Muscle of leg (tissue), 11 donors: ENCODE data around the gene TNFAIP8L3. TPM values are rescaled to one million over a fixed set of nuclear protein-coding genes. Genes with fewer than 3 reads are reported as not detected.

ENCODE experiments used
- DNase-seq: peaks from one replicate; pipeline ENCODE4 v3.0.0; 2013
- H3K27ac ChIP-seq: one replicate; pipeline ENCODE4 v1.5.1; 2013; ENCODE audit warnings: mild to moderate bottlenecking, low read length, control low read depth
- H3K27me3 ChIP-seq: one replicate; pipeline ENCODE4 v1.6.1; 2013; ENCODE audit warnings: low read length; ENCODE audit not compliant: control insufficient read depth, insufficient read depth
- H3K36me3 ChIP-seq: one replicate; pipeline ENCODE4 v1.6.1; 2013; ENCODE audit warnings: low read length; ENCODE audit not compliant: control insufficient read depth, insufficient read depth
- H3K4me1 ChIP-seq: one replicate; pipeline ENCODE4 v1.6.1; 2013; ENCODE audit warnings: low read length; ENCODE audit not compliant: control insufficient read depth, insufficient read depth
- H3K4me3 ChIP-seq: one replicate; pipeline ENCODE4 v1.5.1; 2013; ENCODE audit warnings: low read length, control low read depth
- H3K9me3 ChIP-seq: replicated peaks from 2 replicates; pipeline ENCODE4 v1.6.1; 2013; ENCODE audit warnings: low read depth, low read length; ENCODE audit not compliant: control insufficient read depth
- WGBS: methylation state at CpG from one replicate; pipeline ENCODE4 v1.1.5; 2013; ENCODE audit warnings: missing lambda C conversion rate; ENCODE audit not compliant: insufficient coverage; 5-methylcytosine and 5-hydroxymethylcytosine counted together
- polyA plus RNA-seq, 8 donors: library from polyadenylated mRNA; unstranded; fragments of 120-200 nt; gene quantifications; one replicate each; pipeline versions ENCODE4 v1.2.1 to v1.2.3, GENCODE V29; 2013; ENCODE audit warnings: inconsistent platforms in 1 of 8, low replicate concordance in 1 of 8; ENCODE audit not compliant: insufficient read length in 8 of 8, insufficient read depth in 1 of 8
- total RNA-seq: library from RNA; stranded (reverse); fragments of 120-200 nt; gene quantifications from one replicate; pipeline ENCODE4 v1.2.4, GENCODE V29; 2013

TNFAIP8L3 gene
- total and polyA plus RNA-seq, 9 donors: 1.1 to 2.5 (median 1.8) TPM

DNA sequence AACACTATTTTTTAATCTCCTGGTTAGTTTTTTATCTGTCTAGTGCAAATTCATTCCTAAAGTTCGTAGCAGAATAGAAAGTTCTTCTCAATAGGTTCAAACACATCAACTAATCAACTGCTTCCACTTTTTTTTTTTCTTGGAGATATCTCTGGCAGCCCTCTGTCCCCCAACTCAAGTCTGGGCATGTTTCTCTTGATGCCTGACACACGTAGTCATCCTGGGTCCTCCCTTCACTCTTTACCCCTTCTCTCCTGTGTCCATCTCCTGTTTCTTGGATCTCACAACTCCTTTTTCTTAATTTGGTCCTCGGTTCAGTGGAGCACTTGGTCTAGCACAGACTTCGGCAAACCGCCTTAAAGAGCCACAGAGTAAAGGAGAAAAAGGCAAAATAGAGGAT lies 14.4 kb downstream of the TNFAIP8L3 start:
- DNase-seq: no peak
- Histone ChIP-seq H3K9me3 (no peaks in the 10 kb centered on the region), H3K4me1 (peaks cover 15% of the 10 kb centered on the region), H3K27ac (no peak overlapping the region), H3K27me3 (no peaks in the 10 kb centered on the region), H3K36me3 (no peaks in the 10 kb centered on the region), H3K4me3 (no peak overlapping the region)
- WGBS: 76% methylated on average over 2 of the region's 5 CpGs

DNA sequence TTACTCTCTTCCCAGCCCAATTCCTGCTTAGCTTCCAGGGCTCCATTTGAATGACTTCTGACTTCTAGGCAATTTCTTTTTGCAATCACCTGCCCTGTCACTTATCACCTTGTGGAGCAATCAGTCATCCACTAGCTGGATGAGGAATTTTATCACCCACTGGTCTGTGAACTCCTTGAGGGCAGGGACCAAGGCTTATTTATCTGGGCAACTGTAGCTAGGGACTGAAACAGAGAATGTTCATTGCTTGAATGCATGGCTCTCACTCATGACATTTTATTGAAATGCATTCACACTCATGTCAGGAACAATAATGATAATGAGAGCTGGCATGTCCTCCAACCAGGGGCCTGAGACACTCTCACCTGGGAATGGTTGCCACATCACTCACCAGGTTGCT lies 15.5 kb downstream of the TNFAIP8L3 start:
- Histone ChIP-seq H3K4me1 (peaks cover 15% of the 10 kb centered on the region), H3K9me3 (no peaks in the 10 kb centered on the region), H3K36me3 (no peaks in the 10 kb centered on the region), H3K27ac (no peak overlapping the region), H3K4me3 (no peak overlapping the region), H3K27me3 (no peaks in the 10 kb centered on the region)
- DNase-seq: no peak

DNA sequence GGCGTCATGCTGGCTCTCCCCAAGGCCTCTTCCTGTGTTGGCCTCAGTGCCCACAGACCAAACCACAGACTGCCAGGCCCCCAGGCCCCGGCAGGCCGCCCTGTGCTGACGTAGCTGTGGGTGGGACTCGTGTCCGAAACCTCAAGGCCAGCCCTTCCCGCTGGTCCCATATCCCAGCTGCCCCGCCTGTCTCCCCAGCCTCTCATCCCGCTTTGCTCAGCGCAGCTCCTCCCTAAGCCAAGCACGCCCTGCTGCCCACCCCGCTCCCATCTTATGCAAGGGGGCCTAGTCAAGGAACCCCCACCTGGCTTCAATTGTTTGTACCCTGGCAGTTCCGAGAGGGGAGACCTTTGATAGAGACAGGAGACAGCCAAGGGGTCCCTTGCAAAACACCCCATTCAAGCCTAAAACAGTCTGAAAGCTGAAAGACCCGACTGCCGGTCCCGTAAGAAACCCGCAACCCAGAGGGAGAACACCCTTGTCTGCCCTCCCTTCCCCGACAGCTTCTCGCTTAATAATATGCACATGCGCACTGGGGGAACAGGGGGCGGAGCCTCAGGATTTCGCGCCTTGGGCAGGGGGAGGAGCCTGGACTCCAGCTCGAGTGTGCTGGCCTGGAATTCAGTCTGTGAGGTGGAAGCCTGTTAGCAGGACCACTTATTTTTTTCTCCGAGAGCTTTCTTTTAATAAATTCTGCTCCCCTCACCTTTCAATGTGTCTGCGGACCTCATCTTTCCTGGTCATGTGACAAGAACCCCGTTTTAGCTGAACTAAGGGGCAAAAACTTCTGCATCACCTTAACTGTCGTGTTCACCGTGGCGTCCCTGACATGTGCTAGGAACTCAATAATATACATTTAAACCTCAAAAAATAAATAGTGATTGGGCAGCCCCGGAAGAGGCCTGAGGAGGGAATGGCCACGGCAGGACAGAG lies 17.2 kb downstream of the TNFAIP8L3 start:
- no peaks in the 10 kb centered on the region for H3K27me3 ChIP-seq
- peak overlapping the region; percentile 45 for H3K27ac ChIP-seq
- H3K4me3 ChIP-seq: peak overlapping the region; percentile 37
- WGBS: 43% methylated on average over 21 of the region's 32 CpGs
- no peaks in the 10 kb centered on the region for H3K36me3 ChIP-seq
- H3K9me3 ChIP-seq: no peaks in the 10 kb centered on the region
- peak; percentile 88 for DNase-seq
- peaks cover 15% of the 10 kb centered on the region for H3K4me1 ChIP-seq

DNA sequence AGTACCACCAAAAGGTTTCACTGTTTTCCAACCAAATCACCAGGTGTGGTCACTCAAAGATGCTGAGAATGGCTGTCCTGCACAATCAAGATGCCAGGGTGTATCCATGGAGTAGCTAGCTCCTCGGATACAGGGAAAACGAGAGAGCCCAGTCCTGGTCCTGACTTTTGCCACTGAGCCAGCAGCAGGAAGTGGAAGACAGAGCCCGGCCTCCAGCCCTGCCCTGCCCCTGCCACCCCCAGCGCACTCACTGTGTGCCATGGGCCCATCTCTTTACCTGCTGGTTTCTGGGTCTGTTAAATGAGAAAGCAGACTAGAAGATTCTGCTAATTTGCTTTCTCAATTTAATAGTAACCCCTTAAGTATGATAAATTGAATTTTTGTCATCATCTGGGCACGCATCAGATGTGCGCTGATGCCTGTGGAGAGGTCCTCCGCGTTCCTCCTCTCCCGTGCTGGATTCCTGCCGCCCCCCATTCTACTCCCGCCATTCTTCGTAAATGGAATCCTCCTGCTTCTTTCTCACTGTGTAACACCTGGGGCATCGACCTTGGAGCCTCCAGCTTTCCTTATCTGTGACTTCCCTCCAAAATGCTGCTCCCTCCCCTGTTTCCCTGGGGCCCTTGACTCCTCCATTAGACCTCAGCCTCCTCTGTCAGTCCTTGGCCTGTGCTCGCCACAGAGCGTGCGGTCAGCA lies 18.0 kb downstream of the TNFAIP8L3 start:
- Histone ChIP-seq H3K36me3 (no peaks in the 10 kb centered on the region), H3K27ac (peak overlapping the region; percentile 45), H3K9me3 (no peaks in the 10 kb centered on the region), H3K27me3 (no peaks in the 10 kb centered on the region), H3K4me1 (peaks cover 15% of the 10 kb centered on the region), H3K4me3 (no peak overlapping the region)
- 89% methylated on average over 12 of the region's 16 CpGs for WGBS
- no peak for DNase-seq

DNA sequence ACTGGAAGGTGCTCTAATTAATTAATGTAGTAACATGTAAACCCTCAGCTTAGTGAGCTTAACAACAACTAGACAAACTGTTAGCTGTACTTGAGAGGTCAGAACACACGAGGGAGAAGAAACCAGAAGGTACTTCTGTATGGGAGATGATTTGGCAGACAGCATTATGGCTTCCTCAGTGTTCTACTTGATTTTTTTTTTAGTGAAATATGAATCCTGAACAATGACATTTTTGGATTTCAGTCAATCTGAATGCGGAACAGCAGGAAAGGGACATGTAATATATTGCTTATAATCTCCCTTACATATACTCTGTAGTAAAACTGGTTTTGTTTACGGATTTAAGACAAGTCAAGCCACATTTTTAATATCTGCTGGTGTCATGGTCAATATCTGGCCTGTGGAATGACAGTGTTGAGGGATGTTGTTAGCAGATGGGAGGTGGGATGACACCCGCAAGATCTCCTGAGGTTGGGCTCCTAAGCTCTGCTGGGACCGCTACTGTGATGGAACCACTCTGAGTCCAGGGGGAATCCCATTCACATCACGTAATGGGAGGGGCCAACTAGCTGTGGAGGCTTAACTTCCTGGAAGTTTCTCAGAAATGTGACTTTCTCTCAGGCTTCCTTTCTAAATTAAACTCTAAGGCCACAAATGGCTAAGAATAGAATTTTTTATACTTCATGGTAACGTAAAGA lies 18.7 kb downstream of the TNFAIP8L3 start:
- H3K9me3 ChIP-seq: no peaks in the 10 kb centered on the region
- peak; percentile 72 for DNase-seq
- WGBS: 75% methylated on average over 2 of the region's 7 CpGs
- H3K27me3 ChIP-seq: no peaks in the 10 kb centered on the region
- H3K4me3 ChIP-seq: no peak overlapping the region
- peaks cover 15% of the 10 kb centered on the region for H3K4me1 ChIP-seq
- no peaks in the 10 kb centered on the region for H3K36me3 ChIP-seq
- peak overlapping the region; percentile 45 for H3K27ac ChIP-seq

DNA sequence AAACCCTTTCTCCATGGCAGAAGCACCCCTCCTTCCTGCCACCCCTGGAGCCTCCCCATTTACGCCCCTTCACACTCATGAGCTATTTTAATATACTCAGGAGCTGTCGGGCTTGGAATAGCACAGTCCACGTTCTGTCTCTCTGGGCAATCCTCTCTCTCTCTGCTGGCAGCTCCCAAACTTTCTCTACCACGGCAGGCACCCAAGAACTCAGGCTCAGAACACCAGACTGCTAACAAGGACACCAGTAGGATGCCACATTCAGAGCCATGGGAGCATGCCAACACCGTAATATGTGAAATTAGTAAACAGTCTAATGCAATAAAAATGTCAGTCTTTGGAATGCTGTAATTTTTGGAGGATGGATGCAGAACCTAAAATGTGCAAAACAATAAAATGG lies 19.3 kb downstream of the TNFAIP8L3 start:
- 75% methylated on average over 4 of the region's 5 CpGs for WGBS
- Histone ChIP-seq H3K27ac (no peak overlapping the region), H3K27me3 (no peaks in the 10 kb centered on the region), H3K36me3 (no peaks in the 10 kb centered on the region), H3K4me3 (no peak overlapping the region), H3K4me1 (peaks cover 15% of the 10 kb centered on the region), H3K9me3 (no peaks in the 10 kb centered on the region)
- no peak for DNase-seq

DNA sequence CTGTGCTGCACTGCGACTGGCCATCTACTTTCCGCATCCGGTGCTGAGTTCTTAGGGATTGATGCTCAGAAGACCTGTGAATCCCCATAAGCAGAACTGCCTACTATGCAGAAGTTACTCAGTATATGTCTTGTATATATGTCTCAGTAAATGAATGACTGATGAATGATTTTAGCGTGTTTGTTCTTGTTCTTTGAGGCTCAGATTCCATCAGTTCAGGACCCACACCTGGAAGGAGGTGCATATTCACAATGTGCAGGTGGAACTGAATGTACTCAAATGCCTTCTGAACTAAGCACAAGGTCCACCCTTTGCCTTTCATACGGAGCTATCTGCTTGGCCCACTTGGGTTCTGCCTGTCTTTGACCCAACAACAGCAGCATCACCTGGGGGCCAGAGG lies 19.8 kb downstream of the TNFAIP8L3 start:
- H3K27me3 ChIP-seq: no peaks in the 10 kb centered on the region
- no peak for DNase-seq
- H3K9me3 ChIP-seq: no peaks in the 10 kb centered on the region
- H3K36me3 ChIP-seq: no peaks in the 10 kb centered on the region
- H3K27ac ChIP-seq: no peak overlapping the region
- peaks cover 15% of the 10 kb centered on the region for H3K4me1 ChIP-seq
- WGBS: 85% methylated on average over 2 of the region's 5 CpGs
- no peak overlapping the region for H3K4me3 ChIP-seq

DNA sequence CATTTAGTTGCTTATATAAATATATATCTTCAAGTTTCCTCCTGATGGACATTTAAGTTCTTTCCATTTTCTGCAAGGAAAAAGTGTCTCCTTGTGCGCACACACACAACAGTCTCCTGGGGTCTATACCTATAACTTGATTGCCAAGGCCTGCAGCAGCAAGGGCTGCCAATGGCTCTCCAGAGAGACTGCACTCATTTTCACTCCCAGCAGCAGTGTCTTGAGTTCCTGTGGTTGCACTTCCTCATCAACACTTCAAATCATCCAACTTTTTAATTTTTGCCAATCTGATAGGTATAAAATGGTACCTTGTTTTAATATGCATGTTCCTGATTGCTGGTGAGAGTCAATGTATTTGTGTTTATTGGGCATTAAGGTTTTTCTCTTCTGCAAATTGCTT lies 23.1 kb downstream of the TNFAIP8L3 start:
- peaks cover 3% of the 10 kb centered on the region for H3K4me1 ChIP-seq
- 0% methylated on average over 1 of the region's 1 CpG for WGBS
- no peak overlapping the region for H3K27ac ChIP-seq
- no peaks in the 10 kb centered on the region for H3K36me3 ChIP-seq
- H3K27me3 ChIP-seq: no peaks in the 10 kb centered on the region
- no peaks in the 10 kb centered on the region for H3K9me3 ChIP-seq
- no peak for DNase-seq
- H3K4me3 ChIP-seq: no peak overlapping the region

DNA sequence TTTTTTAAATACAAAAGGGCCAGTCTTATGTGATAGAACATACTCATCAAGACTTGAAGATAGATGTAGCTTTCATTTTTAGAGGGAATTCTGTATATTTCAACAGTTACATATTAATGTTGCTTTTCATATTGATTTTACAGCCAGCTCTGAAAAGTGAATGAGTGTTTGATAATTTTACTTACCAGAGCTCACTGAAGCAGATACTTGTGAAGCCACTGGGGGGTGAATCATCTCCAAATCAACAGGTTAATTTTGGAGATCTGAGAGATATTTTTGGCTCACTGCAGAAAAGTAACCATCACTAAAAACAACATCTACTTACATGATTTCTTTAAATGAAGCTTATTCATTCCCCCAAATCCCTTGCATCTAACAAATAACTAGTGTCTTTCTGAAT lies 24.7 kb downstream of the TNFAIP8L3 start:
- no peak for DNase-seq
- peaks cover 2% of the 10 kb centered on the region for H3K4me1 ChIP-seq
- H3K27me3 ChIP-seq: no peaks in the 10 kb centered on the region
- no peaks in the 10 kb centered on the region for H3K9me3 ChIP-seq
- no peaks in the 10 kb centered on the region for H3K36me3 ChIP-seq
- H3K4me3 ChIP-seq: no peak overlapping the region
- no peak overlapping the region for H3K27ac ChIP-seq

DNA sequence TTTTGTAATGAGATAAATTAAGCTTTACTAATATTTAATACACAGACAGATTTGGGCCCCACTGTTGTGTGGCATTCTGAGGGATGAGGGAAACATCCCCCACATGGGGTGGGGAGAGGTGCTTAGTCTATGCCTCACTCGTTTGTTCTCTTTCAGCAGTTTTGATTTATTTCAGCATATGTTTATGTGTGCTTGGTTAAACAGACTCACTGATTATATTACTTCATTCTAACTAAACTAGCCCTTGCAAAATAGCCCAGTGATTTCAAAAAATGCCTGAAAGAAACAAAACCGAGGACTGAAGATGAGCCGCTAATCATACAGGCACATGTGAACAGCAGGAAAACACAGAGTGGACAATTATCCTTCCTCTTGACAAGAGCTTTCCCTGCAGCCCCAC lies 27.2 kb downstream of the TNFAIP8L3 start:
- H3K4me3 ChIP-seq: no peak overlapping the region
- WGBS: no CpG with 5 or more reads among the region's 3 CpGs
- H3K9me3 ChIP-seq: no peaks in the 10 kb centered on the region
- no peaks in the 10 kb centered on the region for H3K27me3 ChIP-seq
- peaks cover 2% of the 10 kb centered on the region for H3K4me1 ChIP-seq
- H3K27ac ChIP-seq: no peak overlapping the region
- H3K36me3 ChIP-seq: no peaks in the 10 kb centered on the region
- DNase-seq: no peak
